ENCODE results near the gene HDAC7.

The HDAC7 gene

DNA sequence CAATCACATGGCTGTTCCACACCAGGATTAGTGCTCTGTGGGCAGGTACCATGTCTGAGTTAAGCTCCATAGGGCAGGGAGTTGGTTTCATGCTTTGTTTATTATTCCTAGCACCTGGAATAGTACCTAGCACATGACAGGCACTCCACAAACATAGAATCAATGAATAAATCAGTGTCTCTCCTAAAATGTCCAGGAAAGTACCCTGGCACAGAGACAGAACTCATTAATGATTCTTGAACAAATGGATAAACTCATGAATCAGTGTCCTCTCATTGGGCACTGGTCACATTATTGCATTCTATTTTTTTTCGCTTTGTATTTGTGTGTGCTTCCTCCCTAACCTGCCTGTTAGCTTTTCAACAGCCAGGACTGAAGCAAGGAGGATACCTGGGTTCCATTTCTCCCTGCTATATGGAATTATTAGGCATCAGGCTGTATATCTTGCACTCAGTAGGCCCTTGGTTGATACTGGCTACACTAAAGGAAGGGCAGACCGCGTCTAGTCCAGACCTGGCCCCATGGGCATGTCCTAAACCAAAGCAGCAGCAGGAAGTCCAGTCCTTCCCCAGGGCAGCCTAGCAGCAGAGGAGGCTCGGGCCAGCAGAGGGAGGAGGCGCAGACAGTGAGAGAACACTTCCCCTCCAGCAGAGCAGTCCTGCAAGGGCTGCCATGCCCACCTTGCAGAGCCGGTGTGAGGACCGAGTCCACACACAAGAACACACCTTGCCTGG, 18.4 kb downstream of the HDAC7 start:
- no peak for DNase-seq (ENCODE audit: low read depth)
- H3K4me3 ChIP-seq (replicated peaks; ENCODE audit: low read depth, low read length), result no peak overlapping the region
- TF ChIP-seq, protein P1, sequence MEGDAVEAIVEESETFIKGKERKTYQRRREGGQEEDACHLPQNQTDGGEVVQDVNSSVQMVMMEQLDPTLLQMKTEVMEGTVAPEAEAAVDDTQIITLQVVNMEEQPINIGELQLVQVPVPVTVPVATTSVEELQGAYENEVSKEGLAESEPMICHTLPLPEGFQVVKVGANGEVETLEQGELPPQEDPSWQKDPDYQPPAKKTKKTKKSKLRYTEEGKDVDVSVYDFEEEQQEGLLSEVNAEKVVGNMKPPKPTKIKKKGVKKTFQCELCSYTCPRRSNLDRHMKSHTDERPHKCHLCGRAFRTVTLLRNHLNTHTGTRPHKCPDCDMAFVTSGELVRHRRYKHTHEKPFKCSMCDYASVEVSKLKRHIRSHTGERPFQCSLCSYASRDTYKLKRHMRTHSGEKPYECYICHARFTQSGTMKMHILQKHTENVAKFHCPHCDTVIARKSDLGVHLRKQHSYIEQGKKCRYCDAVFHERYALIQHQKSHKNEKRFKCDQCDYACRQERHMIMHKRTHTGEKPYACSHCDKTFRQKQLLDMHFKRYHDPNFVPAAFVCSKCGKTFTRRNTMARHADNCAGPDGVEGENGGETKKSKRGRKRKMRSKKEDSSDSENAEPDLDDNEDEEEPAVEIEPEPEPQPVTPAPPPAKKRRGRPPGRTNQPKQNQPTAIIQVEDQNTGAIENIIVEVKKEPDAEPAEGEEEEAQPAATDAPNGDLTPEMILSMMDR (IDR thresholded peaks at IDR 0.05; ENCODE audit: low read length, missing control alignments), result peak; percentile 38

DNA sequence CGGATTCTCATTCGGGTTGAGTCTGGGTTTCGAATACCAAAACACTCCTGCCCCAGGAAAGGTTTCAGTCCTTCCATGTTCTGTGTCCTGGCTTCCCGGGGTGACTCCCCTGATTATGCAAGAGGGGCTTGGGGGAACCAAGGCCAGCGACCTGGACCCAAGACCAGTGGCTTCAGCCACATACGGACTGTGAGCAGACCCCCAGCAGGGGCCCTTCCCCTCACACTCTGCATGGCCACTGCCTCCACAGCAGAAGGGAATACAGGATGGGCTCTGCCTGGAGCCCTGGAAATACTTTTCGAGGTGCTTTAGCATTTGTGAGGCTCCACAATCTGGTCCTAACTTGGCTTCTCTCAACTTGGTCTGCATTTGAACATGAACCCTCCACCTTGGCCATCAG, 19.1 kb downstream of the HDAC7 start:
- H3K4me3 ChIP-seq (replicated peaks; ENCODE audit: low read depth, low read length), result no peak overlapping the region
- TF ChIP-seq, protein P1 (IDR thresholded peaks at IDR 0.05; ENCODE audit: low read length, missing control alignments), result no peak
- no peak for DNase-seq (ENCODE audit: low read depth)

GRCh38 chr12:47799357-47799955, 20.2 kb downstream of the HDAC7 start:
- TF ChIP-seq, protein P1 (IDR thresholded peaks at IDR 0.05; ENCODE audit: low read length, missing control alignments), result no peak
- H3K4me3 ChIP-seq (replicated peaks; ENCODE audit: low read depth, low read length), result no peak overlapping the region
- DNase-seq (ENCODE audit: low read depth), result no peak

DNA sequence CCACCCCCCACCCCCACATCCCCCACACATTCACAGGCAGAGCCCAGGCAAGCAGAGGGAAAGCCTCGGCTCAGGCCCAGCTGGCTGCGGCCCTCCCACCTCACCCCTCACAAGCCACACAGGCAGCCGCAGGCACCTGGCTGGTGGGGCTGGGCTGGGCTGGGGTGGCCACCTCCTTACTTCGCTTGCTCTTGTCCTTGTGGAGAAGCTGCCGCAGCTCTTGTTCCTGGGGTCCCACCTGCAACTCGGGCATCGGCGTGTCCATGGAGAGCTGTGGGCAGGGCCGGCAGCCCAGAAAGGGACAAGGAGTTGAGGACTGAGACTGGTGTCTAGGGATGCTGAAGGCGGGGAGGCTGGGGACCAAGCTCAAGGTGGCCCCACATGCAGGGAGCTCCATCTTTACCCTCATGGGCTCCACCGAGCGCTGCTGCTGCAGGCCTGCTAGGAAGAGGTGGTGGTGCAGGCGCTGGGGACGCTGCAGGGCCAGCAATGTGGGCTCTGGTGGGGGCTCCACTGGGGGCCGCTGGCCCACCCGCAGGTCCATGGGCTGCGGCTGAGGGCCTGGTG, 21.2 kb downstream of the HDAC7 start:
- TF ChIP-seq, protein P1 (IDR thresholded peaks at IDR 0.05; ENCODE audit: low read length, missing control alignments), result no peak
- H3K4me3 ChIP-seq (replicated peaks; ENCODE audit: low read depth, low read length), result no peak overlapping the region
- no peak for DNase-seq (ENCODE audit: low read depth)

DNA sequence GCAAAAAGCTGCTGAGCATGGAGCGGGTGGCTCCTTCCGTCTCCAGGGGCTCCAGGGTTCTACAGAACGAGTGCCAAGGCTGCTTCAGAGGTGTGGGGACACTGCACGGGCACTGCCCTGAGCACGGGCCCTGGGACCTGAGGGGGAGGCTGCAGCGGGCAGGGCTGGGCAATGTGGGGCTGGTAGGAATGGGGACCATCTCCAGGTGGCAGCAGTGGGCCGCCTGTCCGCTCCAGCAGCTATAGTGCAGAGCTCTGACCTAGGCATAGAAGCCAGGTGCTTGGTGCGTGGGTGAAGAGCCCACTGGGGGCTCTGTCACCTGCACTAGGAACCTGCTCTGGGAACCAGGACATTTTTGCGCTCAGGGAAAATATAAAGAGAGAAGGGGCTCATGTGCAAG, 22.3 kb downstream of the HDAC7 start:
- DNase-seq (ENCODE audit: low read depth), result no peak
- H3K4me3 ChIP-seq (replicated peaks; ENCODE audit: low read depth, low read length), result no peak overlapping the region
- TF ChIP-seq, protein P1 (IDR thresholded peaks at IDR 0.05; ENCODE audit: low read length, missing control alignments), result peak; percentile 10

GRCh38 chr12:47795814-47796411, 23.8 kb downstream of the HDAC7 start:
- DNase-seq (ENCODE audit: low read depth), result no peak
- H3K4me3 ChIP-seq (replicated peaks; ENCODE audit: low read depth, low read length), result no peak overlapping the region
- TF ChIP-seq, protein P1 (IDR thresholded peaks at IDR 0.05; ENCODE audit: low read length, missing control alignments), result no peak

All from fibroblast of pulmonary artery (primary cell).